T-helper 2 cell treated with Interferon-gamma antibody and Interleukin-4, amounts not matched to agents 5 μg/mL and 100 μg/mL, for 36 hours (primary cell): Measurements from ENCODE around the gene ENDOV.

Experiments used
- DNase-seq: peaks from one replicate; pipeline ENCODE4 v3.0.0; 2021; ENCODE audit warnings: low spot score
- H3K27ac Mint-ChIP-seq: one replicate; pipeline ENCODE4 v1.8.0; 2021; ENCODE audit warnings: mild to moderate bottlenecking, mixed read lengths
- H3K27me3 Mint-ChIP-seq: one replicate; pipeline ENCODE4 v1.8.0; 2021; ENCODE audit warnings: low read depth, mixed read lengths
- H3K36me3 Mint-ChIP-seq: one replicate; pipeline ENCODE4 v1.8.0; 2021; ENCODE audit warnings: low read depth, mixed read lengths
- H3K4me1 Mint-ChIP-seq: one replicate; pipeline ENCODE4 v1.8.0; 2021; ENCODE audit warnings: low read depth, mixed read lengths
- H3K4me3 Mint-ChIP-seq: one replicate; pipeline ENCODE4 v1.8.0; 2022; ENCODE audit warnings: mild to moderate bottlenecking, moderate library complexity, mixed read lengths
- H3K9me3 Mint-ChIP-seq: one replicate; pipeline ENCODE4 v1.8.0; 2021; ENCODE audit warnings: mixed read lengths

Gene ENDOV

GRCh38 chr17:80441133-80441578 is 26.2 kb downstream of the ENDOV start:
- DNase-seq = peak; percentile 33

GRCh38 chr17:80441598-80442322 is 26.8 kb downstream of the ENDOV start:
- H3K9me3 Mint-ChIP-seq = no peaks in the 10 kb centered on the region
- DNase-seq = no peak
- no peak overlapping the region for H3K27ac Mint-ChIP-seq
- no peak overlapping the region for H3K4me3 Mint-ChIP-seq
- peaks cover 2% of the 10 kb centered on the region for H3K27me3 Mint-ChIP-seq
- H3K4me1 Mint-ChIP-seq = no peaks in the 10 kb centered on the region
- no peaks in the 10 kb centered on the region for H3K36me3 Mint-ChIP-seq

More at GRCh38 chr17:80441133-80441578, 26.2 kb downstream of the ENDOV start:
- Mint-ChIP-seq H3K36me3 (no peaks in the 10 kb centered on the region), H3K27me3 (peaks cover 2% of the 10 kb centered on the region), H3K27ac (no peak overlapping the region), H3K4me1 (no peaks in the 10 kb centered on the region), H3K9me3 (no peaks in the 10 kb centered on the region), H3K4me3 (no peak overlapping the region)

- no peak for DNase-seq
- no peak overlapping the region for H3K4me3 Mint-ChIP-seq
- no peaks in the 10 kb centered on the region for H3K9me3 Mint-ChIP-seq
- peaks cover 2% of the 10 kb centered on the region for H3K27me3 Mint-ChIP-seq
- no peaks in the 10 kb centered on the region for H3K4me1 Mint-ChIP-seq
- no peak overlapping the region for H3K27ac Mint-ChIP-seq
- H3K36me3 Mint-ChIP-seq = no peaks in the 10 kb centered on the region
Observed at GRCh38 chr17:80442323-80442659, 27.3 kb downstream of the ENDOV start.

- H3K27me3 Mint-ChIP-seq = peaks cover 2% of the 10 kb centered on the region
Observed at GRCh38 chr17:80442764-80443163, 27.8 kb downstream of the ENDOV start.

GRCh38 chr17:80443498-80443897 is 28.5 kb downstream of the ENDOV start:
- no peak for DNase-seq
- Mint-ChIP-seq H3K9me3 (no peaks in the 10 kb centered on the region), H3K4me3 (no peak overlapping the region), H3K36me3 (no peaks in the 10 kb centered on the region), H3K27me3 (peaks cover 2% of the 10 kb centered on the region), H3K27ac (no peak overlapping the region), H3K4me1 (no peaks in the 10 kb centered on the region)

More at GRCh38 chr17:80442764-80443163, 27.8 kb downstream of the ENDOV start:
- no peak overlapping the region for H3K4me3 Mint-ChIP-seq
- no peaks in the 10 kb centered on the region for H3K9me3 Mint-ChIP-seq
- no peak for DNase-seq
- H3K27ac Mint-ChIP-seq = no peak overlapping the region
- no peaks in the 10 kb centered on the region for H3K4me1 Mint-ChIP-seq
- H3K36me3 Mint-ChIP-seq = no peaks in the 10 kb centered on the region

GRCh38 chr17:80443916-80444643 is 29.1 kb downstream of the ENDOV start:
- H3K27me3 Mint-ChIP-seq = peaks cover 2% of the 10 kb centered on the region
- H3K4me1 Mint-ChIP-seq = no peaks in the 10 kb centered on the region
- H3K27ac Mint-ChIP-seq = no peak overlapping the region
- no peak for DNase-seq
- no peaks in the 10 kb centered on the region for H3K9me3 Mint-ChIP-seq
- H3K36me3 Mint-ChIP-seq = no peaks in the 10 kb centered on the region
- no peak overlapping the region for H3K4me3 Mint-ChIP-seq

- no peaks in the 10 kb centered on the region for H3K9me3 Mint-ChIP-seq
- H3K27ac Mint-ChIP-seq = no peak overlapping the region
- no peaks in the 10 kb centered on the region for H3K36me3 Mint-ChIP-seq
- H3K4me3 Mint-ChIP-seq = no peak overlapping the region
- no peak for DNase-seq
- H3K27me3 Mint-ChIP-seq = peaks cover 2% of the 10 kb centered on the region
- H3K4me1 Mint-ChIP-seq = no peaks in the 10 kb centered on the region
Observed at GRCh38 chr17:80444644-80444979, 29.6 kb downstream of the ENDOV start.

- Mint-ChIP-seq H3K4me1 (no peaks in the 10 kb centered on the region), H3K27me3 (peaks cover 2% of the 10 kb centered on the region), H3K27ac (no peak overlapping the region), H3K4me3 (no peak overlapping the region), H3K36me3 (no peaks in the 10 kb centered on the region), H3K9me3 (no peaks in the 10 kb centered on the region)
- DNase-seq = no peak
Observed at GRCh38 chr17:80445007-80445725, 30.2 kb downstream of the ENDOV start.

GRCh38 chr17:80445726-80446110 is 30.8 kb downstream of the ENDOV start:
- H3K4me3 Mint-ChIP-seq = no peak overlapping the region

GRCh38 chr17:80446645-80447405 is 31.9 kb downstream of the ENDOV start:
- Mint-ChIP-seq H3K4me1 (no peaks in the 10 kb centered on the region), H3K27ac (no peak overlapping the region)

More at GRCh38 chr17:80445726-80446110, 30.8 kb downstream of the ENDOV start:
- H3K4me1 Mint-ChIP-seq = no peaks in the 10 kb centered on the region
- H3K27me3 Mint-ChIP-seq = peaks cover 2% of the 10 kb centered on the region
- no peaks in the 10 kb centered on the region for H3K9me3 Mint-ChIP-seq
- no peak for DNase-seq
- H3K27ac Mint-ChIP-seq = no peak overlapping the region
- no peaks in the 10 kb centered on the region for H3K36me3 Mint-ChIP-seq

GRCh38 chr17:80447790-80448189 is 32.8 kb downstream of the ENDOV start:
- no peaks in the 10 kb centered on the region for H3K9me3 Mint-ChIP-seq

More at GRCh38 chr17:80446645-80447405, 31.9 kb downstream of the ENDOV start:
- no peaks in the 10 kb centered on the region for H3K9me3 Mint-ChIP-seq
- H3K36me3 Mint-ChIP-seq = no peaks in the 10 kb centered on the region
- no peak overlapping the region for H3K4me3 Mint-ChIP-seq
- no peak for DNase-seq
- peaks cover 2% of the 10 kb centered on the region for H3K27me3 Mint-ChIP-seq

GRCh38 chr17:80449194-80449929 is 34.4 kb downstream of the ENDOV start:
- DNase-seq = no peak

More at GRCh38 chr17:80447790-80448189, 32.8 kb downstream of the ENDOV start:
- H3K27ac Mint-ChIP-seq = no peak overlapping the region
- DNase-seq = no peak
- H3K4me1 Mint-ChIP-seq = no peaks in the 10 kb centered on the region
- H3K27me3 Mint-ChIP-seq = peaks cover 2% of the 10 kb centered on the region
- H3K36me3 Mint-ChIP-seq = no peaks in the 10 kb centered on the region
- no peak overlapping the region for H3K4me3 Mint-ChIP-seq

GRCh38 chr17:80449930-80450576 is 35.1 kb downstream of the ENDOV start:
- DNase-seq = no peak
- no peaks in the 10 kb centered on the region for H3K27me3 Mint-ChIP-seq
- peaks cover 10% of the 10 kb centered on the region for H3K4me1 Mint-ChIP-seq
- H3K36me3 Mint-ChIP-seq = peaks cover 1% of the 10 kb centered on the region
- no peaks in the 10 kb centered on the region for H3K9me3 Mint-ChIP-seq
- no peak overlapping the region for H3K27ac Mint-ChIP-seq
- no peak overlapping the region for H3K4me3 Mint-ChIP-seq

More at GRCh38 chr17:80449194-80449929, 34.4 kb downstream of the ENDOV start:
- H3K27me3 Mint-ChIP-seq = no peaks in the 10 kb centered on the region
- H3K9me3 Mint-ChIP-seq = no peaks in the 10 kb centered on the region
- peaks cover 10% of the 10 kb centered on the region for H3K4me1 Mint-ChIP-seq
- H3K36me3 Mint-ChIP-seq = peaks cover 1% of the 10 kb centered on the region
- H3K27ac Mint-ChIP-seq = no peak overlapping the region
- H3K4me3 Mint-ChIP-seq = no peak overlapping the region
